SH-SY5Y (cell line): ENCODE measurements around the gene FA2H.

Source experiments
- GATA2 ChIP-seq: IDR thresholded peaks from 2 replicates; pipeline ENCODE4 v1.6.1; 2011; ENCODE audit warnings: mild to moderate bottlenecking, low read depth, low read length
- GATA3 ChIP-seq: IDR thresholded peaks from 2 replicates; pipeline ENCODE4 v1.6.1; 2011; ENCODE audit warnings: low read depth, mild to moderate bottlenecking, low read length, moderate library complexity

The FA2H gene

GRCh38 chr16:74725651-74726455 is 48.8 kb downstream of the FA2H start:
- no peak for TF ChIP-seq GATA2
- TF ChIP-seq GATA3 = no peak

- no peak for TF ChIP-seq GATA2
- no peak for TF ChIP-seq GATA3
These were observed 49.6 kb downstream of the FA2H start for GRCh38 chr16:74724820-74725549.

DNA sequence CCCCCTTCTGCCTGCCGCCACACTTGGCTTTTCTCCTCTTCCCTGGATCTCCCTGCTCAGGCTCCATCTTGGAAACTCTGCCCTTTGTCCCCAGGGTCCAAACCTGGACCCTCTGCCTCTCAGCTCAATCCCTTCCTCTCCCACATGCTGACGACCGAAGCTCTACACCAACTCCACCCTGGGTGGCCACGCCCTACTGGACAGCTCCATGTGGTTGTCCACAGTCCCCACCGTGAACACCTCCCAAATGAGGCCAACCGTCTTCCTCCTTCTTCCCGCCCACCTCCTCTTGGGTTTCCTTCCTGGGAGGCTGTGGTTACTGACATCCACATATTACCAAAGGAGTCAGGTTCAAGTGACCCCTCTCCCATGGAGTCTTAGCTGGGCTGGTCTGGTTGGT is 51.4 kb downstream of the FA2H start:
- TF ChIP-seq GATA2 (no peak), GATA3 (no peak)

GRCh38 chr16:74721716-74722115 is 52.9 kb downstream of the FA2H start:
- TF ChIP-seq GATA3 (no peak), GATA2 (no peak)

- TF ChIP-seq GATA2 (no peak), GATA3 (no peak)
These were observed 54.0 kb downstream of the FA2H start for GRCh38 chr16:74720579-74720978.

DNA sequence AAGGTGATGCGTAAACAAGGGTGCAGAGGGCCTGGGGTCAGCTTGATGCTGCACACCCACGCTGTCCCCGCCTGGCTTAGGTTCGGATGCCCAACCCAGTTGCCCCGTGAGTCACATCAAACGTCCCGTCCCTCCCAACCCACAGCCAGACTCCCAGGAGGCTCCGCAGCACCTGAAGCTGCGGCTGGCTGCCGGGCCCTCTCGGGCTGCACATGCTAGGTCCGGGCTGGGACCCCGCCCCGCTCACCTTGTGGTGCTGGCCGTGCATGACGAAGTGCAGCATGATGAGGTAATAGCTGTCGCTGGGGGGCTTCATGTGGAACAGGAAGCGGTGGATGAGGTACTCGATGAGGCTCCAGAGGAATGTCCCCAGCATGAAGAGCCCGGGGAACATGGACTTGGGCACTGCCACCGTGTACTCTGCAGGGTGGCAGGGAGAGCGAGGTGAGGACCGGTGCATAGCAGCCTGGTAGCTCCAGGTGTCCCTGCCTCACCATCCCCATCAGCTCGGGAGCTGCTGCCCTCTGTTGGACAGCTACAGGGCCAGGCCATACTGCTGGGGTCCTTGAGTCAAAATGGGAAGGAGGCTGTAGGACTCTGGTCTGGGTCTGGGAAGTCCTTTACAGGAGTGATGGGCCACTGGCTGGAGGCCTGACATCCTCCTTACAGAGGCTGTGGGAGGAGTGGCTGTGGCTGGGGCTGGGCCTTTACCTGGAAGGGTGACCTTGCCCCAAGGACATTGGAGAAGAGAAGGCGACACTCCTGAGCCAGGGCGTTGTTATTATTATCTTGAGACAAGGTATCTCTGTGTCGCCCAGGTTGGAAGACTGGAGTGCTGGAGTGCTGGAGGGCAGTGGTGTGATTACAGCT is 55.6 kb downstream of the FA2H start:
- TF ChIP-seq GATA3 (no peak), GATA2 (no peak)

DNA sequence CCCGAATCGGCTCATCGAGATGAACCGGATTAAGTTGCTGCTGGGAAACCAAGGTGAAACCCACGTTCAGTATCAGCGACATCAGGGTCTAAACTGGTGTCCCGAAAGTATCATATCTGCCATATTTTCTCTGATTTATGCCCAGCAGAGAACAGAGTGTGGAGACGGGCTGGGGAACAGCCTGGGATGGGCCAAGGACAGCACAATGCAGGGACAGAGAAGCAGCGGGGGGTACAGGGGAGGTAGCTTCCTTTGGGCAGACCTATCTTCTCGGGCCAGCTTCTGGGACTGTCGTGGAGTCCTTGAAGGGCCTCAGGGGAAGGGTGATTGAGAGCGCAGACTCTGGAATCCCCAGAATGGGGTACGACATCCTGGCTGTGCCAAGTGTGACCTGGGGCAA is 56.5 kb downstream of the FA2H start:
- TF ChIP-seq GATA3 (no peak), GATA2 (no peak)

DNA sequence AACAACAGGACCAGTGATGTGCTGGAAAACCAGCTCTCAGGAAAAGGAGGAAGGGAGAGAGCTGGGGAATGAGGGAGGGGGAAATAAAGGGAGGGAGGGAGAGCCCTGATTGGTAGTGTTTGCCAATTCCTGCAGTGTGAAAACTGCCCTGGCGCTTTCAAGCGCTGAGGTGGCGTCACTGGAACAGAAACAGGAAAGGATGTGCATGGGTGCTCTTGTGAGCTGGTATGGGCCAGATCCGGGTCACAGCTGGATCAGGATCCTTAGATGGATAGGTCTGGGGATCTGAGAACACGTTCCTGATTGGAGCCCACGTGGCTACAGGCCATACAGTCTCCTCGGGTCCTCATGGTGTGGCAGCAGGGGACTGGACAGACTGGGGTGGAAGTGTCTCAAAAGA is 57.3 kb downstream of the FA2H start:
- no peak for TF ChIP-seq GATA2
- no peak for TF ChIP-seq GATA3

DNA sequence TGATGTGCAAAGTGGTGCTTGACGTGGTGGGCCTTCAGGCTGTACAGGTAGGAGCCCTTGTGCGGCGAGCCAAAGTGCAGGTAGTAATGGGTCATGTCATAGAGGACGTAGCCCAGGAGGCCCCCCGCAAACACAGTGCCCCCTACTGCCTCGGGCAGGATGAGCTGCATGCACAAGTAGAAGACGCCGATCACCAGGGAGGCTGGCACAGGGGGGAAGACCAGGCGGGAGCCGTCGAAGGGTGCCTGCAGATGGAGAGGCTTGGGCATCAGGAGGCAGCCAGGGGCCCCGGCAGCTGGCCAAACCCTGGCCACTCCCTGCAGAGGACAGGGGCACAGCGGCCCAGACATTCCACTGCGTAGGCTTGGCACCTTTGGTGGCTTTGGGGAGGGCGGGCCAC is 58.3 kb downstream of the FA2H start:
- TF ChIP-seq GATA3 = no peak
- TF ChIP-seq GATA2 = no peak

GRCh38 chr16:74713876-74714275 is 60.7 kb downstream of the FA2H start:
- TF ChIP-seq GATA3 (no peak), GATA2 (no peak)

DNA sequence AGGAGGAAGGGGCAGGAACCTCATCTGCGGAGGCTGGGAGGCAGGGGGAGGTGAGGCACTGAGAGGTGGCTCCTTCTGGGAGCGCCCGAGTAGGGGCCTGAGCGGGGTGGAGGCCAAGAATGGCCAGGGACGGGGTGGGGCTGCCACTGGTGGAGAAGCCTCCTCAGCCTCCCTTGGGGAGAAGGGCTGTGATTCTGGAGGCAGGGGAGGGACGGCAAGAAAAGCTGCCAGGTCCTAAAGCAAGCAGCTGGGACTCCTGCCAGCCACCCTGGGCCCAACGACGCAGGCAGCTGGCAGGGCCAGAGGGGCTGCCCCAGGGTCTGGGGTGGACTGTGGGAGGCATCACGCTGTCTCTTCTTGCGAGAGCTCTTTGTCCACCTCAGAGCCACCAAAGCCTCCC is 61.3 kb downstream of the FA2H start:
- TF ChIP-seq GATA3 = no peak
- TF ChIP-seq GATA2 = no peak

GRCh38 chr16:74711938-74712337 is 62.7 kb downstream of the FA2H start:
- no peak for TF ChIP-seq GATA3
- TF ChIP-seq GATA2 = no peak

DNA sequence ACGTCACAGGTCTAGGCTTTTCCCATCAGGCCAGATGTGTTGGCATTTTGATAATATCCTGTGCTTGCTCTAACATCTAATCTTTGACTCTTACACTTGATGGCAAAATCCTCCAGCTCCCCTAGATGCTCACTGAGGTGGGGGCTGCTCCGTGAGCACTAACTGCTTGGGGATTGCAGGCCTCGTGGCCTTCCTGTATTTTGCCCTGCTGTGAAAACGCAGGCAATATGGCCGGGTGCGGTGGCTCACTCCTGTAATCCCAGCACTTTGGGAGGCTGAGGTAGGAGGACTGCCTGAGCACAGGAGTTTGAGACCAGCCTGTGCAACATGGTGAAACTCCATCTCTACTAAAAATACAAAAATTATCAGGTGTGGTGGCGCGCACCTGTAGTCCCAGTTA is 64.2 kb downstream of the FA2H start:
- TF ChIP-seq GATA2 = no peak
- TF ChIP-seq GATA3 = no peak

DNA sequence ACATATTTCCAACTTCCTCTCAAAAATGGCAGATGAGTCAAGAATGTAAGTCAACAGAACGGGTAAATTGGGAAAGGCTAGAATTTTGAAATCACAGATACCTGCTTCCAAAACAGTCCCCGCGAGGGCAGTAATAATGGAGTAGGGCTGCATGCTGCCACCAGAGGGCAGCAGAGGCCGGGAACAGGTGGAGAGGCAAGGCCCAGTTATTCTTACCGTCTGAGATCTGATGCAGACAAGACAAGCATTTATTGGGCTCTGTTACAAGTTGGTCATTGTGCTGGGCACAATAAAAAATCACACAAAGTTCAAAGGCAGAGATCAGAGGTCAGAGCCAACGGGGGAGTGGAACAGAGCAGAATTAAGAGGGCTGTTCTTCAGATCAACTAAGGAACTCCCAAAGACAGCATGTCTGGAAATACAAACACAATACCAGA is 65.2 kb downstream of the FA2H start:
- TF ChIP-seq GATA2 (no peak), GATA3 (no peak)
